Endodermal cell (in vitro differentiated cells): ENCODE data around the gene ZNF324B. TPM values are rescaled to one million over a fixed set of nuclear protein-coding genes. Genes with fewer than 3 reads are reported as not detected.

Experiments
- DNase-seq: peaks from one replicate; pipeline ENCODE4 v3.0.0-alpha.2; 2017
- H3K27ac ChIP-seq: 2 replicates; pipeline ENCODE4 v1.5.1; 2013; ENCODE audit warnings: mild to moderate bottlenecking, low read depth, low read length, moderate library complexity
- H3K27me3 ChIP-seq: 2 replicates; pipeline ENCODE4 v1.6.1; 2013; ENCODE audit warnings: mild to moderate bottlenecking, low read length, moderate library complexity; ENCODE audit not compliant: insufficient read depth, control insufficient read depth, poor library complexity, severe bottlenecking
- H3K36me3 ChIP-seq: 2 replicates; pipeline ENCODE4 v1.7.0; 2013; ENCODE audit warnings: mild to moderate bottlenecking, low read length, moderate library complexity; ENCODE audit not compliant: control insufficient read depth, insufficient read depth
- H3K4me1 ChIP-seq: one replicate; pipeline ENCODE4 v1.7.0; 2013; ENCODE audit warnings: low read length; ENCODE audit not compliant: control insufficient read depth, insufficient read depth
- H3K4me3 ChIP-seq: 2 replicates; pipeline ENCODE4 v1.5.1; 2013; ENCODE audit warnings: mild to moderate bottlenecking, low read length, moderate library complexity
- H3K9ac ChIP-seq: 2 replicates; pipeline ENCODE4 v1.6.1; 2013; ENCODE audit warnings: mild to moderate bottlenecking, low read length, moderate library complexity; ENCODE audit not compliant: poor library complexity, severe bottlenecking; ENCODE audit errors: extremely low read depth
- H3K9me3 ChIP-seq: 2 replicates; pipeline ENCODE4 v1.6.1; 2013; ENCODE audit warnings: mild to moderate bottlenecking, low read length, moderate library complexity; ENCODE audit not compliant: control insufficient read depth
- H3K27ac Mint-ChIP-seq: 2 replicates; pipeline ENCODE4 v1.8.0; 2020; ENCODE audit warnings: mixed read lengths
- H3K27me3 Mint-ChIP-seq: 2 replicates; pipeline ENCODE4 v1.8.0; 2021; ENCODE audit warnings: mild to moderate bottlenecking, mixed read lengths; ENCODE audit not compliant: insufficient read depth
- H3K36me3 Mint-ChIP-seq: 2 replicates; pipeline ENCODE4 v1.8.0; 2020; ENCODE audit warnings: low read depth, mixed read lengths
- H3K4me1 Mint-ChIP-seq: 2 replicates; pipeline ENCODE4 v1.8.0; 2020; ENCODE audit warnings: mixed read lengths
- H3K4me3 Mint-ChIP-seq: 2 replicates; pipeline ENCODE4 v1.8.0; 2020; ENCODE audit warnings: mild to moderate bottlenecking, moderate library complexity, mixed read lengths
- H3K9me3 Mint-ChIP-seq: 2 replicates; pipeline ENCODE4 v1.8.0; 2020; ENCODE audit warnings: mild to moderate bottlenecking, mixed read lengths
- WGBS, 2 experiments: methylation state at CpG; one replicate each; pipeline versions ENCODE4 v1.1.5 to v1.1.7; 2013; ENCODE audit warnings: missing lambda C conversion rate in 2 of 2, mixed read lengths in 1 of 2; ENCODE audit not compliant: insufficient coverage in 1 of 2, insufficient read length in 1 of 2; 5-methylcytosine and 5-hydroxymethylcytosine counted together
- total RNA-seq, 2 donors: library from RNA; stranded (reverse); fragmentation: NEBNext Ultra II Directional in 1 of 2; extraction: Animal tissue kit (Norgen Biotek cat#: 25700) in 1 of 2; gene quantifications; 2 replicates in 1 of 2; 3 replicates in 1 of 2; pipeline ENCODE4 v1.2.1, GENCODE V29; 2021
- TF ChIP-seq, protein P1 (sequence below): fragments of 200-600 bp; sonication (generic); conservative IDR thresholded peaks from 2 replicates; pipeline ENCODE4 v1.5.0; 2021; ENCODE audit warnings: antibody characterized with exemption, mild to moderate bottlenecking

ZNF324B gene
- total RNA-seq, 2 donors from 2014 or later = 5.4 to 6.0 TPM

- H3K4me1 Mint-ChIP-seq = peaks cover 18% of the 10 kb centered on the region
- Histone ChIP-seq H3K9ac (no peak overlapping the region), H3K9me3 (no peaks in the 10 kb centered on the region), H3K27me3 (no peaks in the 10 kb centered on the region), H3K36me3 (peaks cover 25% of the 10 kb centered on the region), H3K27ac (no peak overlapping the region), H3K4me1 (peaks cover 5% of the 10 kb centered on the region), H3K4me3 (no peak overlapping the region)
- H3K4me3 Mint-ChIP-seq = no peak overlapping the region
- H3K9me3 Mint-ChIP-seq = no peaks in the 10 kb centered on the region
- DNase-seq = no peak
- 96 to 98% methylated on average over 30 to 39 of the region's 39 CpGs for WGBS, 2 experiments
- peaks cover 3% of the 10 kb centered on the region for H3K27me3 Mint-ChIP-seq
- TF ChIP-seq, protein P1, sequence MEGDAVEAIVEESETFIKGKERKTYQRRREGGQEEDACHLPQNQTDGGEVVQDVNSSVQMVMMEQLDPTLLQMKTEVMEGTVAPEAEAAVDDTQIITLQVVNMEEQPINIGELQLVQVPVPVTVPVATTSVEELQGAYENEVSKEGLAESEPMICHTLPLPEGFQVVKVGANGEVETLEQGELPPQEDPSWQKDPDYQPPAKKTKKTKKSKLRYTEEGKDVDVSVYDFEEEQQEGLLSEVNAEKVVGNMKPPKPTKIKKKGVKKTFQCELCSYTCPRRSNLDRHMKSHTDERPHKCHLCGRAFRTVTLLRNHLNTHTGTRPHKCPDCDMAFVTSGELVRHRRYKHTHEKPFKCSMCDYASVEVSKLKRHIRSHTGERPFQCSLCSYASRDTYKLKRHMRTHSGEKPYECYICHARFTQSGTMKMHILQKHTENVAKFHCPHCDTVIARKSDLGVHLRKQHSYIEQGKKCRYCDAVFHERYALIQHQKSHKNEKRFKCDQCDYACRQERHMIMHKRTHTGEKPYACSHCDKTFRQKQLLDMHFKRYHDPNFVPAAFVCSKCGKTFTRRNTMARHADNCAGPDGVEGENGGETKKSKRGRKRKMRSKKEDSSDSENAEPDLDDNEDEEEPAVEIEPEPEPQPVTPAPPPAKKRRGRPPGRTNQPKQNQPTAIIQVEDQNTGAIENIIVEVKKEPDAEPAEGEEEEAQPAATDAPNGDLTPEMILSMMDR = no peak
- no peak overlapping the region for H3K27ac Mint-ChIP-seq
- H3K36me3 Mint-ChIP-seq = peaks cover 19% of the 10 kb centered on the region
Observed at GRCh38 chr19:58471736-58472135, 20.3 kb downstream of the ZNF324B start.

GRCh38 chr19:58473775-58474174 is 22.4 kb downstream of the ZNF324B start:
- Histone ChIP-seq H3K27me3 (no peaks in the 10 kb centered on the region), H3K9ac (no peak overlapping the region), H3K4me3 (no peak overlapping the region), H3K27ac (no peak overlapping the region), H3K4me1 (peaks cover 11% of the 10 kb centered on the region), H3K36me3 (peaks cover 25% of the 10 kb centered on the region), H3K9me3 (no peaks in the 10 kb centered on the region)
- H3K4me1 Mint-ChIP-seq = peaks cover 11% of the 10 kb centered on the region
- no peak overlapping the region for H3K27ac Mint-ChIP-seq
- no peak overlapping the region for H3K4me3 Mint-ChIP-seq
- no peaks in the 10 kb centered on the region for H3K9me3 Mint-ChIP-seq
- TF ChIP-seq, protein P1 = no peak
- DNase-seq = no peak
- peaks cover 21% of the 10 kb centered on the region for H3K36me3 Mint-ChIP-seq
- H3K27me3 Mint-ChIP-seq = peaks cover 5% of the 10 kb centered on the region

DNA sequence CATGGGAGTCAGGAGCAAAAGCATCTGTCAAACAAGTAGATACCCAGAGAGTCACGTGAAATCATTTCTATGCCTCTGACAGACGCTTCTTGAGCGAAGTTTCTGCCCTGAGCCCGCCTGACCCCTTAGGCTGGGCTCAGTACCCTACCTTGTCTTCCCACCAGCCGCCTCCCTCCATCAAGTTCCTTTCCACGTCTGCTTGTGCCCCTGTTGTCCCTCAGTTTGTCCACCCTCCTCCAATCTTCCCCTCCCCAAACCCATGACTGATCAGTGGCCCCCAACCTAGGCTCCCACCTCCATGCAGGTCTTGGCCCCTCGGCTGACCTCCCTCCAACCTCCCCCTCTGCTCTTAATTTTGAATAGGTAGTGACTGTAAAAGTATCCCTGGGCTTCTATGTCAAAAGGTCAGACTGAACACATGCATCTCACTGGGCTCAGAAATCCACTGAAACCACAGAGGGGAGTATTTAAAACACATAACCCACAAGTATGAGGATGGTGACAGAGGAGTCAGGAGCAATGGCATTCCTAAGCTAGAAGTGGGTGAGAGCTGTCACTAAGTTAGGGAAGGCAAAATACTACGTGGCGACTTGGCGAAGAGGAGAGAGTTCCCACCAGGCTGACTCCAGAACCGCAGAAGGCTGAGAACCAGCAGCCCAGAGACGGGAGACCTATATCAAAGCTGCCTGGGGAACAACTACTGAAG is 23.0 kb downstream of the ZNF324B start:
- 87 to 88% methylated on average over 9 to 12 of the region's 12 CpGs for WGBS, 2 experiments
- Histone ChIP-seq H3K4me3 (peak overlapping the region; percentile 91), H3K9me3 (no peaks in the 10 kb centered on the region), H3K9ac (peak overlapping the region; percentile 46), H3K4me1 (peaks cover 11% of the 10 kb centered on the region), H3K27me3 (no peaks in the 10 kb centered on the region), H3K36me3 (peaks cover 21% of the 10 kb centered on the region), H3K27ac (no peak overlapping the region)
- DNase-seq = no peak
- Mint-ChIP-seq H3K4me1 (peaks cover 11% of the 10 kb centered on the region), H3K4me3 (peak overlapping the region; percentile 81), H3K27ac (no peak overlapping the region), H3K9me3 (no peaks in the 10 kb centered on the region), H3K36me3 (peaks cover 23% of the 10 kb centered on the region), H3K27me3 (peaks cover 5% of the 10 kb centered on the region)
- TF ChIP-seq, protein P1 = no peak
